ENCODE measurements around the gene POFUT2. TPM values are rescaled to one million over a fixed set of nuclear protein-coding genes. Genes with fewer than 3 reads are reported as not detected.

Gene POFUT2
- total and polyA plus RNA-seq, 2 donors from 2014 or later: 18.3 to 30.2 TPM

DNA sequence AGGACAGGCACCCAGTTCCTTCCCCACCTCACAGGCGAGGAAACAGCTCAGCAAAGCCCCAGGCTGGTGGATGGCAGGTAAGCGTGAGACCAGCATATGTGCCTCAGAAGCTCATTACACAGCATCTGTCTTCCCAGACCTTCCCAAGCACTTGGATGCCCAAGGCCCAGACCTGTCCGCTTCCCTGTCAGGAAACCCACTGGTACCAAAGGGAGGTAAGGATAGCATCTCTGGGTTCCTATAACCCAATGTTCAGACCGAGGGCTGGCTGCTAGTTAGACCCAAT, 3.3 kb downstream of the POFUT2 start:
- H3K27ac ChIP-seq (ENCODE audit: low read depth in 2 of 2, low read length in 2 of 2): no peak overlapping the region
- peaks cover 0 to 5% (median 4%) of the 10 kb centered on the region in 3 donors for H3K4me1 ChIP-seq (ENCODE audit: control insufficient read depth in 2 of 3, insufficient read depth in 2 of 3, low read depth in 1 of 3, low read length in 3 of 3)
- H3K9ac ChIP-seq (ENCODE audit: low read length in 3 of 3): no peak overlapping the region
- no peak overlapping the region for H3K4me3 ChIP-seq (ENCODE audit: low read length in 3 of 3)
- DNase-seq (peak in 1 of 5 donors; percentile 7), FAIRE-seq (no peak)
- TF ChIP-seq, protein P1, sequence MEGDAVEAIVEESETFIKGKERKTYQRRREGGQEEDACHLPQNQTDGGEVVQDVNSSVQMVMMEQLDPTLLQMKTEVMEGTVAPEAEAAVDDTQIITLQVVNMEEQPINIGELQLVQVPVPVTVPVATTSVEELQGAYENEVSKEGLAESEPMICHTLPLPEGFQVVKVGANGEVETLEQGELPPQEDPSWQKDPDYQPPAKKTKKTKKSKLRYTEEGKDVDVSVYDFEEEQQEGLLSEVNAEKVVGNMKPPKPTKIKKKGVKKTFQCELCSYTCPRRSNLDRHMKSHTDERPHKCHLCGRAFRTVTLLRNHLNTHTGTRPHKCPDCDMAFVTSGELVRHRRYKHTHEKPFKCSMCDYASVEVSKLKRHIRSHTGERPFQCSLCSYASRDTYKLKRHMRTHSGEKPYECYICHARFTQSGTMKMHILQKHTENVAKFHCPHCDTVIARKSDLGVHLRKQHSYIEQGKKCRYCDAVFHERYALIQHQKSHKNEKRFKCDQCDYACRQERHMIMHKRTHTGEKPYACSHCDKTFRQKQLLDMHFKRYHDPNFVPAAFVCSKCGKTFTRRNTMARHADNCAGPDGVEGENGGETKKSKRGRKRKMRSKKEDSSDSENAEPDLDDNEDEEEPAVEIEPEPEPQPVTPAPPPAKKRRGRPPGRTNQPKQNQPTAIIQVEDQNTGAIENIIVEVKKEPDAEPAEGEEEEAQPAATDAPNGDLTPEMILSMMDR (IDR thresholded peaks at IDR 0.05; ENCODE audit: borderline replicate concordance, extremely low read depth, insufficient read depth): no peak
- no peaks in the 10 kb centered on the region for H3K27me3 ChIP-seq (ENCODE audit: control insufficient read depth, insufficient read depth, low read length)
- H3K9me3 ChIP-seq (ENCODE audit: control insufficient read depth in 2 of 3, insufficient read depth in 1 of 3, low read length in 3 of 3): no peaks in the 10 kb centered on the region
- intact Hi-C loops (cut with DNase I): no loop called here
- H3K36me3 ChIP-seq (ENCODE audit: control insufficient read depth in 2 of 3, insufficient read depth in 3 of 3, low read length in 3 of 3): peaks cover 8 to 38% (median 36%) of the 10 kb centered on the region in 3 donors

DNA sequence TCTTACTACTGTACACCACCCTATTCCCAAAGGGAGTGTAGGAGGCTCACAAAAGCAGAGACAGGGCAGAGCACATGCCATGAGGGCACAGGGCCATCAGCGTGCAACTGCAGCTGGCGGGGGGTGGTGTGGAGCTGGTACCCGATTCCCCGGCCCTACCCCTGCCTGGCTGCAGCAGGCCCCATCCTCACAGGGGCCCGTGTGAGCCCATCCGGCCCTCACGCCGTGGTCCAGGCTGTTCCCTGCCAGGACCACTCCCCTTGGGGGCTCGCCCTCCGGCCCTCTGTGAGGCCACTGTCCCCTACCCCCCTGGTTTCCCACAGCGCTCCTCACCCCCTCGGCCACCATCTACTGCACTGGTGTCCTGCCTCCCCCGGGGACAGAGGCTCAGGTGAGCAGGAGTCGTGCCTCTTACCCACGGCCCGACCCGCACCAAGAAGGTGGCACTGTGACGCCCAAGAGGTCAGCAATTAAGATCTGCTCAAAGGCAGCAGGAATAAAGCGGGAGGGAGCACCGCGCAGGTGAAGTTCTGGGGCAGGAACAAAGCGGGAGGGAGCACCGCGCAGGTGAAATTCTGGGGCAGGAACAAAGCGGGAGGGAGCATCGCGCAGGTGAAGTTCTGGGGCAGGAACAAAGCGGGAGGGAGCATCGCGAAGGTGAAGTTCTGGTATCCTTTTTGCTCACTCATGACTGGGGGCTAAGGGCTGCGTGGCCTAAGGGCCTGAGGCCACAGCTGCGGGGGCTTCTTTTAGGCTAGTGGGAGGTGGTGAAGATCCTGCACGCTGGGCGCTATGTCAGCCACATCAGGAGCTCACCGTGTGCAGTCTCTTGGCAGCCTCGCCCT, 3.9 kb downstream of the POFUT2 start:
- Histone ChIP-seq H3K4me1 (ENCODE audit: control insufficient read depth in 2 of 3, insufficient read depth in 2 of 3, low read depth in 1 of 3, low read length in 3 of 3) (peaks cover 0 to 5% (median under 1%) of the 10 kb centered on the region in 3 donors), H3K27ac (ENCODE audit: low read depth in 2 of 2, low read length in 2 of 2) (no peak overlapping the region), H3K4me3 (ENCODE audit: low read length in 3 of 3) (no peak overlapping the region), H3K36me3 (ENCODE audit: control insufficient read depth in 2 of 3, insufficient read depth in 3 of 3, low read length in 3 of 3) (peaks cover 8 to 38% (median 37%) of the 10 kb centered on the region in 3 donors), H3K9me3 (ENCODE audit: control insufficient read depth in 2 of 3, insufficient read depth in 1 of 3, low read length in 3 of 3) (no peaks in the 10 kb centered on the region), H3K27me3 (ENCODE audit: control insufficient read depth, insufficient read depth, low read length) (no peaks in the 10 kb centered on the region), H3K9ac (ENCODE audit: low read length in 3 of 3) (no peak overlapping the region)
- peak in 2 of 5 donors; percentile 35 to 69 for DNase-seq
- TF ChIP-seq, protein P1 (IDR thresholded peaks at IDR 0.05; ENCODE audit: borderline replicate concordance, extremely low read depth, insufficient read depth): no peak
- no peak for FAIRE-seq
- intact Hi-C loops (cut with DNase I): no loop called here

DNA sequence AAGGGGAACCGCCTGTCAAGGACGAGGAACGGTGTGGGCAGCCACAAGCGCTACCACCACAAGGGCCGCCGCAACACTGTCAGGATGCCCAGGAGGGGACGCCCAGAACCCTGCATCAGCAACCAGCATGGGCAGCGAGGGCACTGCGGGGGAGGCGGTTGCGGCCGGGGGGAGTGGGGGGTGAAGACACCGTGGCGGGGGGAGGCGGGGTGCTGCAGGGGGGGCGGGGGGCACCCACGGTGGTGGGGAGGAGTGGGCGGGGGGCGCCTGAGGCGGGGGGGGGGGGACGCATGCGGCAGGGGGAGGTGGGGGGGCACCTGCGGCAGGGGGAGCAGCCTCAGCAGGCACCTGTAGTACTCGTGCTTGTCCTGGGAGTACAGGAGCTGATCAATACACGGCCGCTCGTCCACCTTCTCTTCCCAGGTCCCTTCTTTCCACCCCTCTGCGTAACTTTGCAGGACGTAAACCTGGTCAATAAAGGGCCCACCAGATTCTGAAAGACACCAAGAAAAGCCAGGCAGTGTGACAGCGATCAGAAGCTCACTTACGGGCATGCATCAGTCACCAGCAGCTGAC, 4.6 kb downstream of the POFUT2 start:
- H3K36me3 ChIP-seq (ENCODE audit: control insufficient read depth in 2 of 3, insufficient read depth in 3 of 3, low read length in 3 of 3): peaks cover 8 to 45% (median 41%) of the 10 kb centered on the region in 3 donors
- FAIRE-seq (no peak), DNase-seq (peak in 2 of 5 donors; percentile 25 to 67)
- no peak overlapping the region for H3K9ac ChIP-seq (ENCODE audit: low read length in 3 of 3)
- H3K27me3 ChIP-seq (ENCODE audit: control insufficient read depth, insufficient read depth, low read length): no peaks in the 10 kb centered on the region
- H3K9me3 ChIP-seq (ENCODE audit: control insufficient read depth in 2 of 3, insufficient read depth in 1 of 3, low read length in 3 of 3): no peaks in the 10 kb centered on the region
- intact Hi-C loops (cut with DNase I): no loop called here
- H3K4me3 ChIP-seq (ENCODE audit: low read length in 3 of 3): no peak overlapping the region
- H3K27ac ChIP-seq (ENCODE audit: low read depth in 2 of 2, low read length in 2 of 2): no peak overlapping the region
- H3K4me1 ChIP-seq (ENCODE audit: control insufficient read depth in 2 of 3, insufficient read depth in 2 of 3, low read depth in 1 of 3, low read length in 3 of 3): peaks cover 0 to 5% (median 0%) of the 10 kb centered on the region in 3 donors
- TF ChIP-seq, protein P1 (IDR thresholded peaks at IDR 0.05; ENCODE audit: borderline replicate concordance, extremely low read depth, insufficient read depth): no peak
